NCI-H226 (cell line): Measurements from ENCODE around the gene PLPPR1.

Experiments used
- DNase-seq: peaks from one replicate; pipeline ENCODE4 v3.0.0-alpha.2; 2015

Gene PLPPR1

GRCh38 chr9:101050650-101051049 is 22.1 kb downstream of the PLPPR1 start:
- no peak for DNase-seq

GRCh38 chr9:101054657-101055056 is 26.1 kb downstream of the PLPPR1 start:
- DNase-seq: no peak

GRCh38 chr9:101055516-101055915 is 27.0 kb downstream of the PLPPR1 start:
- no peak for DNase-seq

- no peak for DNase-seq
Measured at GRCh38 chr9:101062686-101063085, 34.2 kb downstream of the PLPPR1 start.

GRCh38 chr9:101063192-101063591 is 34.7 kb downstream of the PLPPR1 start:
- DNase-seq: no peak

GRCh38 chr9:101064206-101064605 is 35.7 kb downstream of the PLPPR1 start:
- no peak for DNase-seq

- no peak for DNase-seq
Measured at GRCh38 chr9:101065930-101066329, 37.4 kb downstream of the PLPPR1 start.

GRCh38 chr9:101068696-101069095 is 40.2 kb downstream of the PLPPR1 start:
- no peak for DNase-seq

- DNase-seq: no peak
Measured at GRCh38 chr9:101072259-101072658, 43.7 kb downstream of the PLPPR1 start.

- DNase-seq: no peak
Measured at GRCh38 chr9:101073122-101073521, 44.6 kb downstream of the PLPPR1 start.

- no peak for DNase-seq
Measured at GRCh38 chr9:101081641-101082040, 53.1 kb downstream of the PLPPR1 start.

- no peak for DNase-seq
Measured at GRCh38 chr9:101083448-101084202, 55.1 kb downstream of the PLPPR1 start.

GRCh38 chr9:101087426-101087825 is 58.9 kb downstream of the PLPPR1 start:
- DNase-seq: no peak

GRCh38 chr9:101092922-101093321 is 64.4 kb downstream of the PLPPR1 start:
- no peak for DNase-seq

GRCh38 chr9:101093620-101094019 is 65.1 kb downstream of the PLPPR1 start:
- no peak for DNase-seq

GRCh38 chr9:101094686-101095085 is 66.2 kb downstream of the PLPPR1 start:
- no peak for DNase-seq

GRCh38 chr9:101097210-101097609 is 68.7 kb downstream of the PLPPR1 start:
- DNase-seq: no peak

GRCh38 chr9:101098392-101098791 is 69.9 kb downstream of the PLPPR1 start:
- no peak for DNase-seq

- DNase-seq: no peak
Measured at GRCh38 chr9:101114317-101114716, 85.8 kb downstream of the PLPPR1 start.

GRCh38 chr9:101115102-101115501 is 86.6 kb downstream of the PLPPR1 start:
- no peak for DNase-seq

- DNase-seq: no peak
Measured at GRCh38 chr9:101117161-101117560, 88.6 kb downstream of the PLPPR1 start.

- peak; percentile 17 for DNase-seq
Measured at GRCh38 chr9:101119206-101119819, 90.8 kb downstream of the PLPPR1 start.

GRCh38 chr9:101121836-101122399 is 93.4 kb downstream of the PLPPR1 start:
- DNase-seq: no peak

GRCh38 chr9:101126556-101126955 is 98.0 kb downstream of the PLPPR1 start:
- DNase-seq: no peak
